GM21515 (cell line): ENCODE data around the gene CACNA1G.

Source experiments
- ATAC-seq: cut with Tn5 transposase; IDR thresholded peaks from one replicate; pipeline ENCODE4 v1.9.1; 2021; ENCODE audit not compliant: unreplicated experiment

The CACNA1G gene

DNA sequence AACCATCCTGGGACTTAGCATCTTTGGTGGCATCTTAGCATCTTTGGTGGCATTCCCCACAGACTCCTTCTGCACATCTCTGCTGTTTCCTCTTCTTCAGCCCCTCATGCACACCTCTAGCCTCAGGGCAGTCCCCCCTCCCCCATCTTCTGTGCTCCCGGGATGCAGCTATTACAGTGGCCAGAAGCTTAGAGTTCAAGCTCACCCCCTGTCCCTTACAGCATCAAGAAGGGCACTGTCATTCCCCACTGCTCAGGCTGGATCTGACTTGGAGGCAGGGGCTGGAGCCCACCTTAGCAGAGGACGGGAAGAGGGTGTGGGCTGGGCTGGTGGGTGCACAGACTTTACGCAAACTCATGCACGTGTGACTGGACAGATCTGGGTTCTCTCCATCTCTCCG lies 27.3 kb upstream of the CACNA1G start:
- no peak for ATAC-seq

DNA sequence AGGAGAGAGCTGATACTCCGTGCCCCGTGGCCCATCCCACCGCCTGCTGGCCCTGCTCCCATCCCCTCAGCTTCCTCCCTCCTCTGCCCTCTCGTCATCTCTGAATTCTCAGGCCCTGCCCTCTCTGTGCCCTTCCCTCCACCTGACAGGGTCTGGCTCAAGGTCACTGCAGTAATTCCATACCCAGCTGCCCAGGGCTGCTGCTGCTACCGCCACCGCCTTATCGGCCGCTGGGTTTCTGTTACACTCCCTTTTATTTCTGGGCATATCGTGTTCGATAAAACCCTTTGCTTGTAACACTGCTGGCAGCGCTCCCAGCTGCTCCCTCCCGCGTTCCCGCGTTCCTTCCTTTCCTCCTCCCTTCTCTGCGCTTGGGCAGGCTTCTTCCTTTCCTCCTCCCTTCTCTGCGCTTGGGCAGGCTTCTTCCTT lies 26.8 kb upstream of the CACNA1G start:
- no peak for ATAC-seq

DNA sequence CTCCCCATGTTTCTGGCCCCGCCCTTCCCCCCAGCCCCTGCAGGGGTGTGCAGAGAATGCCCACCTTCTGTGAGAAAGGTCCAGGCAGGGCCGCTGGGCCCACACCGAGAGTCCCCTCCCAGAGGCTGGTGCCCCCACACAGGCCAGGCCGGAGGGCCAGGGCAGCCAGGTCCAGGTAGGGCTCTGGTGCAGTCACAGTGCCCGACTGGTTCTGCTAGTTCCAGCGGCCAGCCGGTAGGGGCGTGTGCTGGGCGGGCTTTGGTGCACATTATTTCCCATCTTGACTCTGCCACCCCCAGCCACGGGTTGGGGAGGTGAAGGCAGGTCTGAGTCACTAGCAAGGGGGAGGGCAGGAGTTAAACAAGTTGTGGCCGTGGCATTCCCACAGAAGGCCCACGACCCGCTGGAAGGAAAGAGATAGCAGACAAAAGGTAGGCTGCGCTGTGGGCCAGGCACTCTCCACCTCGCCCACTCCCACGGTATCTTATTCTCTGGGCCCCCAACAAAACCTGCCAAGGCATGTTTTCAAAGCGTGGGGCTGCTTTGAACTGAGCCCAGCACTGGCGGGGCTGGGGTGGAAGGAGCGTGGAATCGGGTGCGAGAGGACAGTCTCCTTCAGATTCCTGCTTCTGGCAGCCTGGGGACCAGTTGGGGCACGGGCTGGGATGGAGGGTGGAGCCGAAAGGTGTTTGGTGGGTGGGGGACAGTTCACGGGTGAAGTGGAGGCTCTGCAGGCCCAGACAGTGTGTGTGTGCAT lies 26.1 kb upstream of the CACNA1G start:
- no peak for ATAC-seq

DNA sequence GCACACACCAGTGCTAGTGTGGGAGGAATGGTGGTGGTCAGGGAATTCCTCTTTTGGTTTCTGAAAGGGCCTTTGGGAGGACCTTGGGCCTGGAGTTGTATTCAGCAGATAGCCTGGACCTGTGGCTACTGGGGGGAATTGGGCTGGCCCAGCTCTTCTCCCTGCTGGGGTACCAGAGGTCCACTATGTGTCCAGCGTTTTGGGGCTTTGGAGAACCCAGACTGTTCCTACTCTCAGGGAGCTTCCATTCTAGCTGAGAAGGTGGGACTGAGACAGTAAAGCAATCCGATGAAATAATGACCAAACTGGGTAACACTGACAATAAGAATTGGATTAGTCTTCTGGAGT lies 25.6 kb upstream of the CACNA1G start:
- ATAC-seq, result no peak

DNA sequence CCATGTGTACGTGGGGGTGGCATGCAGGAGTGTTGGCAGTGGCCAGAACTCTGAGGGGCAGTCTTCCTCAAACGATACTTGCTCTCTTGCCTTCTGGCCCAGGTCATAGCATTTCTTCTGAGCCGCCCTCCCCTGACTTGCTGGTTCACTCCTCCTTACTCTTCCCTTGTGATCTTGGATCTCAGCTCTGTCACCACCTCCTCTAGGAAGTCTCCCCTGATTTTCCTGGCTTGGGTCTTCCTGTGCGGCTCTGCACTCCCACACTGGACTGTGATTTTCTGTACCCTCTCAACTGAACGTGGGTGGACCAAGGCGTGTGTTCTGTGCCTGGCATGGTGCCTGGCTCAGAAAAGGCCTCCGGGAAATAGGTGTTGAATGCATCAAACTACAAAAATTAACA lies 25.1 kb upstream of the CACNA1G start:
- no peak for ATAC-seq

DNA sequence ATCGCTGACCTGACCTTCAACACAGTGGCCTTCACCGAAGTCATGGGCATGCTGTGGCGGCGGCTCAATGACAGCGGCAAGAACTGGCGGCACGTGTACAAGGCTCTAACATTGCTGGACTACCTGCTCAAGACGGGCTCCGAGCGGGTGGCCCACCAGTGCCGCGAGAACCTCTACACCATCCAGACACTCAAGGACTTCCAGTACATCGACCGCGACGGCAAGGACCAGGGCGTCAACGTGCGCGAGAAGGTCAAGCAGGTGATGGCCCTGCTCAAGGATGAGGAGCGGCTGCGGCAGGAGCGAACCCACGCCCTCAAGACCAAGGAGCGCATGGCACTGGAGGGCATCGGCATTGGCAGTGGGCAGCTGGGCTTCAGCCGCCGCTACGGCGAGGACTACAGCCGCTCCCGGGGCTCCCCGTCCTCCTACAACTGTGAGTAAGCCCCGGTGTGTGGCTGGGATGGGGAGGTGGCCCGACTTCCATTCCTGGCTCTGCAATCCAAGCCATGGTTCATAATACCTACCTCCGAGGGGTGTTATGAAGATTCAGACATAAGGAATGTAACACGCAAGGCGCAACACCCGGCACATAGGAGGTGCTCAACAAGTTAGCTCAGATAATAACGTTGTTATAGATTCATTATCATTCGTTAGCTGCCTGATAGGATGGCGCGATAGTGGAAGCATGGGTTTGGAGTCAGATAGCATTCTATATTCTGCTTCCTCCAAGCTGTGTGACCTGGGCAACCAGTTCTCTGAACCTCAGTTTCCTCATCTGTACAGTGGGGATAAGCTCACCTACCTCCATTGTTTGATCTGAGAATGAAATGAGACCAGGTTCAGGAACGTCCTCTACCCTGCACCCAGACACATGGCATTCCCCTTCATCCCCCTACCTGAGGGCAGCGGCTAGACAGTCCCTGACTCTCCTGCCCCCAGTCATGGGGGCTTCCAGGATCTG lies 23.6 kb upstream of the CACNA1G start:
- ATAC-seq, result no peak

DNA sequence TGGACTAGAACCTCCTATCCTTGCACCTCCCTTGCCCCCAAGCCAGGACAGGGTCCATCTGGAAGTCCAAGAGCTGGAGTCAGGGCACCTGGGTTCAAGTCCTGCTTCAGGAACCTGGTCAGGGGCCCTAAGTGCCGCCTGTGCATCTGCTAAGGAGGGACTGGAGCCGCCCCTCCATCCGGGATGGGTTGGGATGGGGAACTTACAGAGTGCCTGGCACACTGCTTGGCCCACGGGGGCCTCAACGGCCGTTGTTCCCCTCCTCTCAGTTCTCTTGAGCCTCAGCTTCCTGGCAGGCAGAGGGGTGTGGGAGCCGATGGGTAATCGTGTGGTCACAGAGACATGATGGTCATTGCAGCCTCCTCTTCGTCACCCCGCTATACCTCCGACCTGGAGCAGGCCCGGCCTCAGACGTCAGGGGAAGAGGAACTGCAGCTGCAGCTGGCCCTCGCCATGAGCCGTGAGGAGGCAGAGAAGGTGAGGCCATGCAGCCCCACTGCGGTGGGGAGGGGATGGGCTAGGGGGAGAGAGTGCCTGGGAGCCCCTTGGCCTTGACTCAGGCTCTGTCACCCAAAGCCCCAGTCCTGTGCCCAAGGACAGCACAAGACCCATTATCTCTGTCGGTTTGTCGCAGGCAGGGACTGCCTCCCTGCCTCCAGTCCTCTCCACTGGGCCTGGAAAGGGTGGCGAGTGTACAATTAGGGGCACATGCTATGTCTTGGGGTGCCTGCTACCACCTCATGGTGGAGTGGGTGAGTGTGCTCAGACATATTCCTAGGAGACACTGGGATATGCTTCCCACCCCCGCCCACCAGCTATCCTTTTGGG lies 22.6 kb upstream of the CACNA1G start:
- no peak for ATAC-seq

DNA sequence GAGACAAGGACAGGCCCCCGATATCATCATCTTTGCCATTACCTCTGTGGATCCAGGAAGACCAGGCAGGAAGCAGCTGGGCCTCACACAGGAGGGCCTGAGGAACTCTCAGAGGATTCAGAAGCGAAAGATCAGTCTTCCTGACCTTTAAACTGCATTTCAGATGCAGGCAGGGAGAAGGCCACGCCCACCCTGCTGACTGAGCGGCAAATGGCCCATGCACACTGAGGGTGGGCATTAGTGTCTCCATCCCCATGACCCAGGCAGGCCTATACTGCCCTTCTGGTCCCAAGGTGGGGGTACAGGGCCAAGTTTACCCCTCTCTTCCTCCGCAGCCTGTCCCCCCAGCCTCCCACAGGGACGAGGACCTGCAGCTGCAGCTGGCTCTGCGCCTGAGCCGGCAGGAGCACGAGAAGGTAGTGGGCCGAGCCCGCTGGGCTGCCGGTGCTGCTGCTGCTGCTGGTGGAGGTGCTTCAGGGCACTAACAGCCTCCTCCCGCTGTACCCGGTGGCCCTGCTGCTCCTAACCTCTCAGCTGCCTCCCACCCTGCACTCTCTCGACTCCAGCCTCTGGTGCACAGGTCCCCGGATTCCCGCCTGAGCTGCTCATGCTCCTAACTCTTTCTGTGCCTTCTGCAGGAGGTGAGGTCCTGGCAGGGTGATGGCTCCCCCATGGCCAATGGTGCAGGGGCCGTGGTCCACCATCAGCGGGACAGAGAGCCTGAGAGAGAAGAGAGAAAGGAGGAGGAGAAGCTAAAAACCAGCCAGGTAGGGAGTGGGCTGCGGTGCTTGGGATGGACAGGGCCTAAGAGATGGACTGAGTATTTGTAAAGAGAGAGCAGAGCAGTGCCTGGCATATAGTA lies 21.7 kb upstream of the CACNA1G start:
- no peak for ATAC-seq

DNA sequence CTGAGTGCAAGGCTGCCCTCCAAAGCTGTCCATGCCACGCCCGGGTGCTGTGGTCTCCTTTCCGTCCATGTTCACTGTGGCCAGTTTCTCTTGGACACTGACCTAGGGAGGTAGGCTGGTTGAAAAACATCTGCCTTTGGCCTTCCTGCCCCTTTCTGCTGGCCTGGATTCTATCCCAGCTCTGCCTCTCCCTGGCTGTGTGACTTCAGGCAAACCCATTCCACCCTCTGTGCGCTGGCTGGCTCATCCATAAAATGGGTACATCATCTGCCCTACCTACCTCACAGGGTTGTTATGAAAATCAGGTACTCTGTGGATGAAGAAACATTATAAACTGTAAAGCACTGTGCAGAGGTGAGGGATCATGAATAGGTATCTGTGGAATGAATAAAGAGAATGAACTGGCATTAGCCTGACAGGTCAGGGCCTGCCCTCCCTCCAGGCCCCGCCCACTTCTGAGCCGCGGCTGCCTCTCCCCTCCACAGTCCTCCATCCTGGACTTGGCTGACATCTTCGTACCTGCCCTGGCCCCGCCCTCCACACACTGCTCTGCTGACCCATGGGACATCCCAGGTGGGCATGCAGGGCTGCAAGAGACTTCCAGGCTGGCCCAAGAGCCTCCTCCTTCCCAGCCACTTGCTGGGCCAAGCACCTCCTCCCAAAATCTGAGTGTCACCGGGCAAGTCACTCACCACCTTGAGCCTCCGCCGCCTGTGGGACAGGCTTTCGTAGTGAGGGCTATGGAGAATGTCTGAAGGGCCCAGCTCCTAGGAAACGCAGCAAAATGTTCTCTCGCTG lies 20.6 kb upstream of the CACNA1G start:
- no peak for ATAC-seq

DNA sequence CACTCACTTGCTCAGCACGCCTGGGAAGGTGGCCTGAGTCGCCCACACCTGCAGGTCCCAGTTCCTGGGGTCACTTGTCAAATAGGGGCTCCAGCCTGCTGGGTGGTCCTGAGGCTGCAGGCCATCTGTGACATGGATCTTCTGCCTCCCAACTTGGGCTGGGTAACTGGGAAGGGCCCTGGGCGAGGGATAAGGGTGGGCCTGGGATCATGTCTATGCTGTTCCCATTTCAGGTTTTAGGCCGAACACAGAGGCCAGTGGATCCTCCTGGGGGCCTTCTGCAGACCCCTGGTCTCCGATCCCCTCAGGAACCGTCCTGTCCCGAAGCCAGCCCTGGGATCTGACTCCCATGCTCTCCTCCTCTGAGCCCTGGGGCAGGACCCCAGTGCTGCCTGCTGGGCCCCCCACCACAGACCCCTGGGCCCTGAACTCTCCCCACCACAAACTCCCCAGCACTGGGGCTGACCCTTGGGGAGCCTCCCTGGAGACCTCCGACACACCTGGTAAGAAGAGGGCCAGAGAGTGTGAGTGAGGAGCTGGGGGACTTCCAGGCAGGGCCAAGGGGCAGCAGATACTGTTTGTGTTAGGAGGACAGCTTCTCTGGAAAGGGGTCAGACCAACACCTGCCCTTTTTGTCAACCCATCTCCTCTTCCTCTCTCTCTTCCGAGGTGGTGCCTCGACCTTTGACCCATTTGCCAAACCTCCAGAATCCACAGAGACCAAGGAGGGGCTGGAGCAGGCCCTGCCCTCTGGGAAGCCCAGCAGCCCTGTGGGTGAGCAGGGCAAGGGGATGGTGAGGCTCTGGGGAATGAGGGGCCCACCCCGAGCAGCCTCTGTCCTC lies 19.7 kb upstream of the CACNA1G start:
- no peak for ATAC-seq

DNA sequence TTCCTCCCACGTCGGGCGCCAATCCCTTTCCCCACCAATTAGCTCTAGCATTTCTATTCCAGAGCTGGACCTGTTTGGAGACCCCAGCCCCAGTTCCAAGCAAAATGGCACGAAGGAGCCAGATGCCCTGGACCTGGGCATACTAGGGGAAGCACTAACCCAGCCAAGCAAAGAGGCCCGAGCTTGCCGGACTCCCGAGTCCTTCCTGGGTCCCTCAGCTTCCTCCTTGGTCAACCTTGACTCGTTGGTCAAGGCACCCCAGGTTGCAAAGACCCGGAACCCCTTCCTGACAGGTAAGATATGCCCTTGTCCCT lies 19.2 kb upstream of the CACNA1G start:
- no peak for ATAC-seq

DNA sequence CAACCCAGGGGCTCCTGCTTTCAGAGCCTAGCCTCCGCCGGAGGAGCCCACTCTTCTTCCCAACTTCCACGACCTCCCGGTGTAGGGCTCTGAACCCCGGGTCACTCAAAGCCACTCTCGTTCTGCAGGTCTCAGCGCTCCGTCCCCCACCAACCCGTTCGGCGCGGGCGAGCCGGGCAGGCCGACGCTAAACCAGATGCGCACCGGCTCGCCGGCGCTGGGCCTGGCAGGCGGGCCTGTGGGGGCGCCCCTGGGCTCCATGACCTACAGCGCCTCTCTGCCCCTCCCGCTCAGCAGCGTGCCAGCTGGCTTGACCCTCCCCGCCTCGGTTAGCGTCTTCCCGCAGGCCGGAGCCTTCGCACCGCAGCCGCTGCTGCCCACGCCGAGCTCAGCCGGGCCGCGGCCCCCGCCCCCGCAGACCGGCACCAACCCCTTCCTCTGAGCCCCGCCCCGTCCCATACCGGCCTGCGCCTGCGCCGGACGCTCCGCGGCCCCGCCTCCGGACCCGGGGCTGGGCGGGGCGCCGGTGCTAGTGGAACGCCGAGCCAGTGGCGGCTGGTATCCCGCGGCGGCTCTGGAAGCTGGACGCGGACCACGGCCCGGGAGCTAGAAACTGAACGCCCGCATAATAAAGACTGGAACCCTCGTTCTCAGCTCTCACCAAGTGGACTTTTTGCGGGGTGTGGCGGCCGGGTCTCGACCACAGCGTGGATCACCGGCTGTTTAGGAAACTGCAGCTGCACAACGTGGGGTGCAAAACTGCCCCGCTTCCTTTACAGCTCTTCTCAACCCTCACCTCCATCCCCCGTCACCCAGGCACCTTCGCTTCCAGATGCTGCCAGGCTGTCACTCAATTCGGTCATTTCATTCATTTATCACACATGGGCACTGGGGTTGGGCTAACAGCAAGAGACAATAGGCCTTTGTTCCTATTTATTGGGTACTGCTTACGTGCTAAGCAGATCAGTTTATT lies 18.5 kb upstream of the CACNA1G start:
- ATAC-seq, result peak; percentile 69

DNA sequence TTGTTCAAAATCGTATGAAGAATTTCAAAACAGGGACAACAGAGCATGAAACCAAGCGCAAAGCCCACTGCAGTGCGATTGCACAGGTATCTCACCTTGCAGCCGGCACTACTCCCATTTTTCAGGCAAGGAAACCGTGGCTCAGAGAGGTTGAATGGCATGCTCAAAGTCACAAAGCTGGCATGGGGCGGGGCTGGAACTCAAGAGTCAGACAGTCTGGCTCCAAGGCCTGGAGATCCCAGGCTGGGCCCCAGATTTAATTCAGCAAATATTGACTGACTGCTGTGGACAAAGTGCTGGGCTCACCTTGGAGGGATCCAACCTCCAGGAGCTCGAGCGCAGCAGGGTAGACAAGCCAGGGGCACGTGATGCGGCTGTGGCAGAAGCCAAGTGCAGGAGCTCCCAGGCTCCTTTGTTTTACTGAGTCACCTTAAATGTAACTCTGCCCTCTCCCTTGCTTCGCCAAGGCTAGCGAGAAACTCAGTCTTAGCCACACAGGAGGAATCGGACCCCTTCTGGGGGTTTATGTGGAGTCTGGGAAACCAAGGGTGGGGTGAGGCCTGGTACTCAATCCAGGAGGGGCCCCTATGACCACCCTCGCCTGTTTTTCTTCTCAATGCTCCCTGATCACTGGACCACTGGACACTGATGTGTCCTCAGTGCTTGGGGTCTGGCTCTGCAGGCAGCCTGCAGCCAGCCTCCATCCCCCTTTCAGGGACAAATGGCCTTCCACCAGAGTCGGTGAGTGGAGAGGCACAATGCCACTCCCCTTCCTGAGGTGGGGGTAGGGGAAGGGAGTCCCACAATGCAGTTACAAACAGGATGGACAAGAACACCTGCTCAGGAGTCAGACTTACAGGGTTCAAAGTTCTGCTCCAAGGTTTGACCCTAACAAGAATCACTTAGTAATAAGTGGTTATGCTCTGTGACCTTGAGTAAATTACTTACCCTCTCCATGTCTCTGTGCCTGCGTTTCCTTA lies 17.4 kb upstream of the CACNA1G start:
- no peak for ATAC-seq

DNA sequence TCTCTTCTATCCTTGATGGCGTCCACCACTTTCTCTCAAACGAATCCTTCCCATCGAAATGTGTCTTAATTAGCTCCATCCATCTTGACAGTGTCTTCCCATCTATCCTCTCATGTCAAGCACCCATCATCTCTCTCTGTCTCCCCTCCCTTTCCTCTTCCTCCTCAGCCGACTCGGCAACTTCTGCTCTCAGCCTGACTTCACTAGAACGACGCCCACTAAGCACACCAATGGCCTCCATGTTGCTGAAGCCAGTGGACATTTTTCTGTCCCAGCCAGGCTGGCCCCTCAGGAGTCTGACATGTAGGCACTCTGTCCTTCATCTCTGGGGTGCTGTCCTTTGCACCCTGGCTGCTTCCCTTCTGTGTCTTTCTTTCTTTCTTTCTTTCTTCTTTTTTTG lies 16.0 kb upstream of the CACNA1G start:
- ATAC-seq, result no peak

DNA sequence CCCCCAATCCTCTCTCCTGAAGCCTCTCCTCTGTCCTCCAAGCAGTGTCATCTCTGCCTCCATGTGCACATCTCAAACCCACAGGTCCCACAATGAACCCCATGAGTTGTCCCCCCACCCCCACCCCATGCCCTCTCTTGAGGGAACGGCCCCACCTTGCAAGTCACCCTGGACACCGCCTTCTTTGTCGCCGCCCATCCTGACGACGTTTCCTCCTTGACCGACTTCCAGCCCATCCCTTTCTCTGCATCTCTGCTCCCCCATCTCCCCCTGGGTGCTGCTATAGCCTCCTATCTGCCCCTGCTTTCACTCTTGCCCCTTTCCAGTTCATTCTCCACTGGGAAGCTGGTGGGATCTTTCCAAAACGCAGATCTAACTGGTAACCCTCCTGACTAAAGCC lies 15.2 kb upstream of the CACNA1G start:
- ATAC-seq, result no peak

DNA sequence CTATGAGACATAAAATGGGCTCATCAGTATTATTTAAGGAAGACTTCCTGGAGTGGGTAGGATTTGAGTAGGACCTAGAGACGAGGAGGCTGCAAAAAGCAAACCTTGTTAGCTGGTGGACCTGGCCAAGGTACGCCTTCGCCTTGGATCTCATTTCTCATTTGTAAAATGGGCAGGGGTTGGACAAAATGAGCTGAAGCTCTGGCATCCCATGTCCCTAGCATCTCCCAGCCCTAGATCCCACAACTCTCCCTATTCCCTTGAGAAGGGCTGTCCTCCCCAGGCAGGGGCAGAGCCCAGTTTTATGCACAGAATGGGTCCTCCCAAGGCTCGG lies 13.8 kb upstream of the CACNA1G start:
- no peak for ATAC-seq
